HEK293 (cell line): ENCODE measurements around the gene TMCC1.

Experiments
- CTCF ChIP-seq: fragments of 450-650 bp; formaldehyde crosslinking; IDR thresholded peaks from 2 replicates; pipeline ENCODE4 v1.5.1; 2016; ENCODE audit warnings: missing biosample characterization, missing genetic modification characterization
- PRDM1 ChIP-seq: fragments of 450-650 bp; formaldehyde crosslinking; IDR thresholded peaks from 2 replicates; pipeline ENCODE4; 2016; ENCODE audit warnings: missing biosample characterization, missing genetic modification characterization
- ZNF138 ChIP-seq: fragments of 450-650 bp; formaldehyde crosslinking; IDR thresholded peaks from 2 replicates; pipeline ENCODE4 v1.5.1; 2016; ENCODE audit warnings: missing biosample characterization, missing genetic modification characterization, borderline replicate concordance
- ZNF302 ChIP-seq: fragments of 450-650 bp; formaldehyde crosslinking; IDR thresholded peaks from 2 replicates; pipeline ENCODE4 v1.5.1; 2016; ENCODE audit warnings: missing biosample characterization, missing genetic modification characterization, low read depth
- ZSCAN16 ChIP-seq: fragments of 450-650 bp; formaldehyde crosslinking; IDR thresholded peaks from 2 replicates; pipeline ENCODE4 v1.5.1; 2016; ENCODE audit warnings: missing biosample characterization, missing genetic modification characterization

DNA sequence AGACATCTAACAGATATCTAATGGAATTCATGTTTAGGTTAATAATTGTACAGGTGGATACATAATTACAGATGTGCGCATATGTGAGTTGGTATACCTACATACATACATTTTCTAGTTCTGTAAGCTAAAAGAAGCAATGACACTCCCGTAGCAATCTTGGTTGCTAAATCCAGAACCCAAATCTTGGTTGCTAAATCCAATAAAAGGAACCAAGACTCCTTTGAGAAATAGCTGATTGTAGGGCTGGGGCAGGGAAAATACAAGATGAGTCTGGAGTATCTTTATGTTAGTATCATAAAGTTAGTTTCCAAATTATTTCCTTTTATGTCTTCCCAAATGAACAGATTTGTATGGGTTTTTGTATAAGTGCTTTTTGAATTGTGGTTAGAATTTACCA is 135.2 kb downstream of the TMCC1 start:
- TF ChIP-seq ZNF302 (tag by site-specific recombination) (no peak), CTCF (no peak), ZNF138 (tag by site-specific recombination) (no peak), ZSCAN16 (no peak), PRDM1 (tag by site-specific recombination) (no peak)
